Panc1 (cell line): ENCODE data around the gene LYPD6B.

ENCODE experiments used
- POLR2AphosphoS5 ChIP-seq: IDR thresholded peaks from 2 replicates; pipeline ENCODE4 v1.6.1; 2012; ENCODE audit warnings: mild to moderate bottlenecking, low read depth, low read length, moderate library complexity
- TF ChIP-seq, protein P1 (sequence below): fragments of 450-650 bp; IDR thresholded peaks from 2 replicates; pipeline ENCODE4 v1.5.1; 2017; ENCODE audit warnings: mild to moderate bottlenecking

DNA sequence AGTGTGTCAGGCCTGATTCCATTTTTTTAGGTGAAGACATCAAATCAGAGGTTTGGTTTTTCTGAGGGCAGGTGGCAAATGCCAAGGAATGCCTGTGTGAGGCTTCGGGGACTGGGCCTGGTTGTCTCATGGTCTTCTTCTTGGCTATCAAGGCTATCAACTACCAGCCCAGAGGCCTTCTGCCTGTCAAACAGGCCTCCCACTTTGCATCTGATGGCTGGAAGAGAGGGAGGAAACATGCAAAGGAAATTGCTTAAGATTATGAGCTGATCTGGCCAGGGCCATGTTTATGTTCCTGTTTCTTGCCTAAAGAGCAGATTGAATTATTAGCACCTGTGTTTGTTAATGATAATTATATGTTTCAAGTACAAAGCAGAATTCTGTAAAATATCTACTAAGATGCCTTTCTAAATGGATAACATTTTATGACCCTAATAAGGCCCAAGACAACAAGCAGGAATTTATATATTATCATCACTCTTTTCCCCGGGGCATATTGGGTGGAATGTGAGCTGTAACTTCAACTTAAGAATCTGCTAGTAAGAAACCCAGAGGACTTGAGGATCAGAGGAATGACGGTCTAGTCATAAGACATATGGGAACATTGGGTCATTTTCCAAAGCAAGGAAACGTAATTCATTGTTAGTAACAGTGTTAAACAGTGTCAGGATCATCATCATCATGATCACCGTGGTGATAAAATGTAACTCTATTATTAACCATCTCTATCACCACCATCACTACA is 123.2 kb downstream of the LYPD6B start:
- TF ChIP-seq, protein P1, sequence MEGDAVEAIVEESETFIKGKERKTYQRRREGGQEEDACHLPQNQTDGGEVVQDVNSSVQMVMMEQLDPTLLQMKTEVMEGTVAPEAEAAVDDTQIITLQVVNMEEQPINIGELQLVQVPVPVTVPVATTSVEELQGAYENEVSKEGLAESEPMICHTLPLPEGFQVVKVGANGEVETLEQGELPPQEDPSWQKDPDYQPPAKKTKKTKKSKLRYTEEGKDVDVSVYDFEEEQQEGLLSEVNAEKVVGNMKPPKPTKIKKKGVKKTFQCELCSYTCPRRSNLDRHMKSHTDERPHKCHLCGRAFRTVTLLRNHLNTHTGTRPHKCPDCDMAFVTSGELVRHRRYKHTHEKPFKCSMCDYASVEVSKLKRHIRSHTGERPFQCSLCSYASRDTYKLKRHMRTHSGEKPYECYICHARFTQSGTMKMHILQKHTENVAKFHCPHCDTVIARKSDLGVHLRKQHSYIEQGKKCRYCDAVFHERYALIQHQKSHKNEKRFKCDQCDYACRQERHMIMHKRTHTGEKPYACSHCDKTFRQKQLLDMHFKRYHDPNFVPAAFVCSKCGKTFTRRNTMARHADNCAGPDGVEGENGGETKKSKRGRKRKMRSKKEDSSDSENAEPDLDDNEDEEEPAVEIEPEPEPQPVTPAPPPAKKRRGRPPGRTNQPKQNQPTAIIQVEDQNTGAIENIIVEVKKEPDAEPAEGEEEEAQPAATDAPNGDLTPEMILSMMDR, result no peak
- TF ChIP-seq POLR2AphosphoS5, result no peak
